VCaP (cell line): ENCODE data around the gene SIRT5.
A peak's percentile ranks its signal among the peaks of the same experiment; 100 is the strongest.

ENCODE experiments used
- H3K27ac ChIP-seq: fragments of 450-650 bp; 2 replicates; pipeline ENCODE4 v1.5.1; 2017
- TF ChIP-seq, protein P1 (sequence below): fragments of 450-650 bp; conservative IDR thresholded peaks from 2 replicates; pipeline ENCODE4 v1.5.1; 2017; ENCODE audit warnings: mild to moderate bottlenecking, moderate library complexity

Gene SIRT5

DNA sequence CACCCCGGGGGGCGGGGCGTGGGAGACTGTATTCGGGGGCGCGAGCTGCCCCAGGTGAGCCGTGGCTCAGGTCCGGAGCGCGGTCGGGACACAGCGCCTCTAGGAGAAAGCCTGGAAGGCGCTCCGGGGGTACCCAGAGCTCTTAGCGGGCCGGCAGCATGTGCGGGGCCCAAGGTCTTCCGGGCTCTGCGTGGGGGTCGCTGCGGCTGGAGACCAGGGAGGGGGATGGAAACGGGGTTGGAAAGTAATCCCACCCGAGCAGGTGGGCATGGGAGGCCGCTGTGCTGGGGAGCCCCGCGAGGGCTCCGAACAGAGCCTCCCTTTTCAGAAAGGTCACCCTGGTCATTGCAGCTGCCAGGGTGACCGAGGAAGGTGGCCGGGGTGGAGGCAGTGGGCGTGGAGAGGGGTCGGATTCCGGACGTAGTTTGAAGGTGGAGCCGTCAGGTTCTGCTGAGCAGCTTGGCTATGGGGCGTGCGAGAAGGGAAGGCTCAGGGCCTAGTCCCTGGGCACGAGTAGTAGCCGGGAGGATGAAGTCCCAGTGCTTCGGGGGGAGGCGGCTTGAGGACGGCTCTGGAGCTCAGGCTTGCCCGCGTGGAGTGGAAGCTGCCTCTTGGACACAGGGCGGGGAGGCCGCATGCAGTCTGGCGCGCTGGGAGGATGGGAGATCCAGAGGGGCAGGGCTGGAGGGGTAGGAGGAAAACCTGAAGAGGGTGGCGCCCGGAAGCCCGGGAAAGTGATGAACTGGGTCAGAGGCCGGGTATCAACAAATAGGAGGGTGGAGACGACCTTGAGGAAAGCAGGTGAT is at the start of gene SIRT5:
Gene SIRT5, plus strand, starts transcription at position 31 of the 806 bp plus-strand sequence. CDS start 9,510 bp downstream, outside the sequence.
- TF ChIP-seq, protein P1, sequence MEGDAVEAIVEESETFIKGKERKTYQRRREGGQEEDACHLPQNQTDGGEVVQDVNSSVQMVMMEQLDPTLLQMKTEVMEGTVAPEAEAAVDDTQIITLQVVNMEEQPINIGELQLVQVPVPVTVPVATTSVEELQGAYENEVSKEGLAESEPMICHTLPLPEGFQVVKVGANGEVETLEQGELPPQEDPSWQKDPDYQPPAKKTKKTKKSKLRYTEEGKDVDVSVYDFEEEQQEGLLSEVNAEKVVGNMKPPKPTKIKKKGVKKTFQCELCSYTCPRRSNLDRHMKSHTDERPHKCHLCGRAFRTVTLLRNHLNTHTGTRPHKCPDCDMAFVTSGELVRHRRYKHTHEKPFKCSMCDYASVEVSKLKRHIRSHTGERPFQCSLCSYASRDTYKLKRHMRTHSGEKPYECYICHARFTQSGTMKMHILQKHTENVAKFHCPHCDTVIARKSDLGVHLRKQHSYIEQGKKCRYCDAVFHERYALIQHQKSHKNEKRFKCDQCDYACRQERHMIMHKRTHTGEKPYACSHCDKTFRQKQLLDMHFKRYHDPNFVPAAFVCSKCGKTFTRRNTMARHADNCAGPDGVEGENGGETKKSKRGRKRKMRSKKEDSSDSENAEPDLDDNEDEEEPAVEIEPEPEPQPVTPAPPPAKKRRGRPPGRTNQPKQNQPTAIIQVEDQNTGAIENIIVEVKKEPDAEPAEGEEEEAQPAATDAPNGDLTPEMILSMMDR = no peak
- peak within 1 kb of the TSS; percentile 74 for H3K27ac ChIP-seq

DNA sequence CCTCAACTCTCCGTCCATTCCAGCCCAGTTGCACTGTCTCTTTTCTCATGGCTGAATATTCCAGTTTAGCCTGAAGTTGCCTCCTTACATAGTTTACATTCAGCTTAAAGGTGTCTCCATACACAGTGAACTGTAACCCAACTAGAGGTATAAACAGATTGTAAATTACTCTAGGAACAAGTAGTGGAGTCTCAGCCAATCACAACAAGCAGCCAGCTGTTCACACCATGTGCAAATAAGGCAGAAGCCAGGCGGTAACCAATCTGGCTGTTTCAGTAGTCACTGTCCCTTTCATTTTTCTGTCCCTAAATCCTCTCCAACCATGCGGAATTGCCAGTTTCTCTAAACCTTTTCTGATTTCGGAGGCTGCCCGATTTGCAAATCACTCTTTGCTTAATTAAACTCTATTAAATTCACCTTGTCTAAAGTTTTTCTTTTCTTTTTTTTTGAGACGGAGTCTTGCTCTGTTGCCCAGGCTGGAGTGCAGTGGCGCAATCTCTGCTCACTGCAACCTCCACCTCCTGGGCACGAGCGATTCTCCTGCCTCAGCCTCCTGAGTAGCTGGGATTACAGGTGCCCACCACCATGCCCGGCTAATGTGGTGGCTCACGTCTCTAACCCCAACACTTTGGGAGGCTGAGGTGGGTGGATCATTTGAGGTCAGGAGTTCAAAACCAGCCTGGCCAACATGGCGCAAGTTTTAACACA is 49.4 kb upstream of the SIRT5 start:
- no peak overlapping the region for H3K27ac ChIP-seq
- TF ChIP-seq, protein P1 = no peak

DNA sequence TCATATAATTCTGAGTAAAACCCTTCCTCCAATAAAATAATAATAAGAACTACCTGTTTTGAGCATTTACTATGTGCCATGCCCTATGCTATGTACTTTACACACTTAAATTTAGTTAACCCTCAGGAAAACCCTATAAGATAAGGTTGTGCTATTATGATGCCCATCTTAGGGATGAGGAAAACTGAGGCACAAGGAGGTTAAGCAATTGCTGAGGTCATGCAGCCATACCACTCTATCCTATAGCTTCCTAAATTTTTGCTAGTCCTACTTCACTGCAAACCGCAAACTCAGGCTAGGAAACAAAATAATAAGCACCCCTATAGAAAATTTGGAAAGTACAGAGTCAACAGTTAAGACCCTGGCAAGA is 48.1 kb upstream of the SIRT5 start:
- TF ChIP-seq, protein P1 = no peak
- H3K27ac ChIP-seq = no peak overlapping the region

DNA sequence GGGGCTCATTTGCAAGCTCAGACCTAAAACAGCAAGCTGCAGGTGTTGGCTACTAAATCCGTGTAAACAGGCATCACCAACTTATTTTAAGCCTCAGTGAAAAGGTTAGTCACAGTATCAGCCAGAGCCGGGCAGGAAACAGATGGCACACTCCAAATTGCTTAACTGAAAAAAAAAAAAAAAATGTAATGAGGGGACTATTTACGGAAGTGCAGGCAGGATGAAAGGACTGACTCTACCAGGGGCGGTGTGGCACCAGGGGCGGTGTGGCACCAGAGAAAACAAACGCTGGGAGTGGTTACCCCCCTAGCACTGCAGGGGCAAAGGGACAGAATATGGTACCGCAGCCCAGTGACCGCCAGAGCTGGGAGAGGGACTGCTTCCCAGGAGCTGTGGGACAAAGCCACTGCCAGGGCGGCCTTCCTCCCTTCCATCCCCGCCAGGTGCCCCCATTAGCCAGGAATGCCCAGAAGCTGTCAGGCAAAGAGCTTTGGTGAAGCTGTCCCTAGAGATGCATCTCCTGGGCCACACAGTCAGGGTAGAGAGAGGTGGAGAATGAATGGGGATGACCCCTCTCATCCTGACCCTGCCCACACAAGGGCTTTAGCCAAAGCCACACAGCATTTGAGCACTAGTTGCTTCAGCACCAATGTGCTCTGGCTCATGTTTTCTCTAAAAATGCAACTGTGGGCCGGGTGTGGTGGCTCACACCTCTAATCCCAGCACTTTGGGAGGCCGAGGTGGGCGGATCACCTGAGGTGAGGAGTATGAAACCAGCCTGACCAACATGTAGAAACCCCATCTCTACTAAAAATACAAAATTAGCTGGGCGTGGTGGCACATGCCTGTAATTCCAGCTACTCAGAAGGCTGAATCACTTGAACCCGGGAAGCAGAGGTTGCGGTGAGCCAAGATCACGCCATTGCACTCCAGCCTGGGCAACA is 47.4 kb upstream of the SIRT5 start:
- H3K27ac ChIP-seq = no peak overlapping the region
- TF ChIP-seq, protein P1 = no peak

DNA sequence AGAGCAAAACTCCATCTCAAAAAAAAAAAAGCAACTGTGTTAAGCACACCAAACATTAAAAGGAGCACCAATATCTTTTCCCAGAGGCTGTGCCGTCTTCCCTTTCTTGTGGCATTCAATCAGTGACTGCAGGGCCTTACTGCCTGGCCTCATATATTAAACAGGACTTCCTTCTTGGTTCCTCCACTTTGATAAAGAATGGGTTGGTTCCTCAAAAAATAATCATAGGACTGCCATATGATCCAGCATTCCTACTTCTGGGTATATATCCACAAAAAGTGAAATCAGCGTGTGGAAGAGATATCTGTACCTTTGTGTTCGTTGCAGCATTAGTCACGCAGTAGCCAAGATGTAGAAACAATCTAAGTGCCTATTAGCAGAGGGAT is 46.7 kb upstream of the SIRT5 start:
- H3K27ac ChIP-seq = no peak overlapping the region
- TF ChIP-seq, protein P1 = no peak

DNA sequence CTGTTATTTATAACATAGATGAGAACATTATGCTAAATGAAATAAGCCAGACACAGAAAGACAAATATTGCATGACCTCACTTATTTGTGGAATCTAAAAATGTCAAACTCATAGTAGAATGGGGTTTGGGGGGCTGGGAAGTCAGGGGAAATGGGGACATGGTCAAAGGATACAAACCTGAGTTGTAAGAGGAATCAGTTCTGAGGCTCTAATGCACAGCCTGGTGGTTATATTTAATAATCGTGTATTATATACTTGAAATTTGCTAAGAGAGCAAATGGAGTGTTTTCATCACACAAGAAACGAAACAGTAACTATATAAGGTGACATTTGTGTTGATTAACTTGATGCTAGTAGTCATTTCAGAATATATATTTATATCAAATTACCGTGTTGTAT is 46.2 kb upstream of the SIRT5 start:
- no peak overlapping the region for H3K27ac ChIP-seq
- TF ChIP-seq, protein P1 = no peak
